Measurements from ENCODE around the gene IDS.

IDS gene

DNA sequence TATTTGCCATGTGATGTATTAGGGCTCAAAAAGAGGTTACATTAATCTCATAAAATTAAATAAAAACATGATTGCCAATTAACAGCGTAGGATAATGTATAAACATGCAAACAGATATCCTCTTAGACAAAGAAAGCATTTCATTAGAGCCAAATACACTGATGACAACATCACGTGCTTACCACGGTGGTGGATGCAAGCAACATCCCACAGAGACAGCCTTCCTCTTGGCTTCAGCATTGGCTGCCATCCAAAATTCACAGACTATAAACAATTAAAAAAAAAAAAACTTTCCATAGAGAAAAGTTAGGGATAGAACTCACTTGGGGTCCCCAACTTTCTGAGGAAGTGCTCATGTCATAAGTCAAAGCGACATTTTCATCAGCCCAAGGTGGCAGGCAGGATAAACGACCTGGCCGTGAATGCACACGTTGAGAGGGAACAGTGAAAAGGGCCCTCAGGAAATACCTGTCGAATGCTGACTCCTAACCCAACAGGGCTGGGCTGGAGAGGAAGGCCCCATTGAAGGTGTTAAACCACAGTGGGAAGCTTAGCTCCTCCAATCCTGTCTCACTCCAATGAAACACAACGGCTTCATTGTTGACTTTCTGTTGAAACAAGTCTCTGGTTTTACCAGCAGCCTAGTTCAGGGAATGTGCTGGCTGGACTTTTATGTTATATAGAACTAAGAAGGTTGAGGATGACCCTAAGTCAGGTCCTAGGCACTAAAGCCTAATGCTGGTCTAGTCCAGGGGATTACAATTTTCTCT, 48.4 kb downstream of the IDS start:
- no peak for DNase-seq (ENCODE audit: low read depth in 2 of 2)

DNA sequence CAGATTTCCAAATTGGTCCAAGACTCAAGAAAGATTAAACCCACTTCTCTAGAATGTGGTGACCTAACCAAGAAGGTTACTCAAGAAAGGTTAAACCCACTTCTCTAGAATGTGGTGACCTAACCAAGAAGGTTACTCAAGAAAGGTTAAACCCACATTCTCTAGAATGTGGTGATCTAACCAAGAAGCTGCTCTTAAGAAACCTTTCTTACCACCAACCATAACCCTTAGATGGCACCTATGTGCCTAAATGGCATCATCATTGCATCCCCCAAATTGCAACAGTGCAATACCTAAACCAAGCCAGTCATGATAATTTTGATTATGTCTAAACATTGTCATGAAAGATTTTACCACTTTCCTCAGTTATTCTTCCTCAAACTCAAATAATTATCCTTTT, 49.2 kb downstream of the IDS start:
- DNase-seq (ENCODE audit: low read depth in 2 of 2) = no peak

- no peak for DNase-seq (ENCODE audit: low read depth in 2 of 2)
Observed at GRCh38 chrX:149453906-149454822, 50.9 kb downstream of the IDS start.

DNA sequence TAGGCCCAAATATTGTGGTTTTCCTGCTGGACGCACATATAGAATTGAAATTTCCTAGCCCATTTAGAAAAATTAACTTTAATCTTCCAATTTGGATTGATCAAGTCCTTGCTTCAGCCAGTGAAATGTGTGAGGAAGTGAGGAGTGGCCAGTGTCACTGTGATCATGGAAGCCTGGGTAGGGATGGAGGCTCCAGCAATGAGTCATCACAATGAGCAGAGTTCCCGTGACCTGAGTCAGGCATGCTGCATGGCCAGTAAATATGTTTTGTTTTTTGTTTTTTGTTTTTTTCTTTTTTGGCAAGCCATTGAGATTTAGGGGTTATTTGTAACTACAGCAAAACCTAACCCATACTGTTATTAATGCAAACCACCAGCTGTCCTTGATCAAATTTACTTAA, 52.1 kb downstream of the IDS start:
- DNase-seq (ENCODE audit: low read depth in 2 of 2) = no peak

- DNase-seq (ENCODE audit: low read depth in 2 of 2) = no peak
Observed at GRCh38 chrX:149433451-149433850, 71.7 kb downstream of the IDS start.

- no peak for DNase-seq (ENCODE audit: low read depth in 2 of 2)
Observed at GRCh38 chrX:149433051-149433450, 72.1 kb downstream of the IDS start.
